Stimulated activated CD4-positive, alpha-beta T cell treated with anti-CD3 and anti-CD28 coated beads, Interleukin-12 subunit alpha, Interleukin-12 subunit beta, amount 100 ng/mL, for 48 hours (primary cell): Measurements from ENCODE around the gene RIPOR3.
"Not testable (repeated sequence)": the region's sequence is repeated elsewhere in the genome, so short reads cannot be mapped to it uniquely, and the experiment has no call there.

Source experiments
- DNase-seq, 3 donors: peaks; one replicate each; pipeline ENCODE4 v3.0.0-alpha.2; 2020; ENCODE audit warnings: low read depth in 2 of 3, low spot score in 1 of 3

The RIPOR3 gene

DNA sequence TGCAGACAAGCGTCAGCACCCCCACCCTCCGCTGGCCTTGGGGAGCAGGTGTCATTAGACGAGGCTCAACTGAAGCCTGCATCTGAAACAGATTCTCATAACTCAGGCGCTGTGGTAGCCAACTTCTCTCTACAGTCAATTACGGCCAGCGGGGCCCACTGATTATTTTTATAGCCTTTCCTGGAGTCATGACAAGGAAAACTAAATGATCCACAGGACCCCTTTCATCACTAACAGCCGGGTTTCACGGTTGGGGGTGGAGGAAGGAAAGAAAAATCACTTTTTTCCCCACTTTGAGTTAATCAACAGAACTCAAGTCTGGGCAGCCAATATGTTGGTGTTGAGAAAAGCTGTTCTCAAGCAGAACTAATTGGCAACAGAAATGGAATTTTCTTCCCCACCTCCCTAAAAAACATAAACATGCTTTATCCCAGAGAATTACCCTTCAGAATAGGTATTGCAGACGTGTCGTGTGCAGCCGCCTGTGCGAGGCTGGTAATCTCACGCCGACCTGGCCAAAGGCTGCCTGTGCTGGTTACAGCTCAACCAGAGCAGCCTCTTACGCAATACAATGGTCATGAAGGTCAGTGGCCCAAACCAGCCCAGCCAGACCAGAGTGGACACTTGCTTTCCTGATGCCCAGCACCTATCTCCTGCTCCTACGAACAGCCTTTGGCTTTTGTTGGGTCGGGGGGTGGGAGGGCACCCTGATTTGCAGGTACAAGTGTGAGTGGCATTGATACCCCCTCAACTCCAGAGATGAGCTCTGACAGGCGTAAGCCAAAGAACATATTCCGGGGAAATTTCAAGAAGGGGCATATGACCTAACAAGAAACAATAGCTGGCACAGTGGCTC lies 11.0 kb downstream of the RIPOR3 start:
- no peak for DNase-seq

DNA sequence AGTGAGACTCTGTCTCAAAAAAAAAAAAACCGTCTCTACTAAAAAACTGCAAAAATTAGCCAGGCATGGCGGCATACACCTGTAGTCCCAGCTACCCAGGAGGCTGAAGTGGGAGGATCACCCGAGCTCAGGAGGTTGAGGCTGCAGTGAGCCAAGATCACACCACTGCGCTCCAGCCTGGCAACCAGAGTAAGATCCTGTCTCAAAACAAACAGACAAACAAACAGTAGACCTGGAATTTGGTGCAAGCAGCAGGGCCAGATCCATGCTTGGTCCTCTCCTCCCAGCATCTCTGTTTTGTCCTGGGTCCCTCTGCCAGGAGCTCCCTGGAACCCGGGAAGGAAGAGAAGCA lies 11.6 kb downstream of the RIPOR3 start:
- no peak for DNase-seq

DNA sequence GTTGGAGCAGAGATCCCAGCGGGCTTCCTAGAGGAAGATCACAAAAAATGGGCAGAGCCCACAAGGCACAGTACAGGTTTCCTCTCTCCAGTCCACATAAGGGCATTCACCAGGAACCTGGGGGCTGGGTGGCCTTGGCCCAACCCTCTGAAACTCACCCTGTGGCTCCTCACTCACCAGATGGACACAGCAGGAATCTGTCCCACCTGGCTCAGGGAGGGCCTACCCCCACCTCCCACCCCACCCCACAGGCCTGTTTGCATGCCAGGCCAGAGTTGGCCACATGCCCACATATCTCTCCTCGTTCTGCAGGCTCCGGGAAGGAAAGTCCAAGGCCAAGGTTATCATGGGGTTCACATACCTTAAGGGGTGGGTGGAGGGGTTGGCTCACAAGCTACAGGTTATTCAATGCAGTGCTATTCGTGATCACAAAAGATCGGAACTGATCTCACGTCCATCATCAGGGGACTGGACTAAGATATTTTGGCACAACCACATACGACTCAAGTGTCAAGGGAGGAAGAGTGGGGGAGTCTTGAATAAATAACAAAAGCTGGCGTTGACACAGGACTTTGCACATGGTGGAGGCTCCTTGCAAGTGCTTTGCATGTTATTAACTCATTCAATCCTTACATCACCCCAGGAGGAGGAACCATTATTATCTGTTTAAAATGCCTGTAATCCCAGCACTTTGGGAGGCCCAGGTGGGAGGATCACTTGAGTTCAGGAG lies 13.0 kb downstream of the RIPOR3 start:
- DNase-seq, result no peak

DNA sequence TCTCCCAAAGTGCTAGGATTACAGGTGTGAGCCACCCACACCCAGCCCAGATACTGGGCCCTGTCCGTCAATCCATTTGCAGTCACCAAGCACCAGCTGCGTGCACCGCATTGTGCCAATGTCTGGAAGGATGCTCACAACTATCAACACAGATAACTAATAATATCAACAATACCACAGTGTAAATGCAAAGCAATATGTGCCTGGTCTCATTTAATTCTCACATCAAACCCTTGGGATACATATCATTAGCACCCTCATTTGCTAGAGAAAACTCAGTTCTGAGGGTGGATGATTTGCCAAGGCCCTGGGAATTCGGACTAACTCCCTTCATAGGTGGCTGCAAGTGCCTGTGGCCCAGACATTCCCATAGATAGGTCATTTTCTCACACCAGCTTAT lies 14.5 kb downstream of the RIPOR3 start:
- no peak for DNase-seq

DNA sequence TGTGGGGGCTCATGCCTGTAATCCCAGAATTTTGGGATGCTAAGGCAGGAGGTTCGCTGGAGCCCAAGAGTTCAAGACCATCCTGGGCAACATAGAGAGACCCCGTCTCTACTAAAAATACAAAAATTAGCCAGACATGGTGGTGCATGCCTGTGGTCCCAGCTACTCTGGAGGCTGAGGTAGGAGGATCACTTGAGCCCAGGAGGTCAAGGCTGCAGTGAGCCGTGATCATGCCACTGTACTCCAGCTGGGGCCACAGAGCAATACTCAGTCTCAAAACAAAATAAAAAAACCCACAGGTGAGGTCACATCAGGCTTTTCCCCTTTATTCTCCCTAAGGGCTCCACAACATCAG lies 15.0 kb downstream of the RIPOR3 start:
- not testable (repeated sequence) for DNase-seq

DNA sequence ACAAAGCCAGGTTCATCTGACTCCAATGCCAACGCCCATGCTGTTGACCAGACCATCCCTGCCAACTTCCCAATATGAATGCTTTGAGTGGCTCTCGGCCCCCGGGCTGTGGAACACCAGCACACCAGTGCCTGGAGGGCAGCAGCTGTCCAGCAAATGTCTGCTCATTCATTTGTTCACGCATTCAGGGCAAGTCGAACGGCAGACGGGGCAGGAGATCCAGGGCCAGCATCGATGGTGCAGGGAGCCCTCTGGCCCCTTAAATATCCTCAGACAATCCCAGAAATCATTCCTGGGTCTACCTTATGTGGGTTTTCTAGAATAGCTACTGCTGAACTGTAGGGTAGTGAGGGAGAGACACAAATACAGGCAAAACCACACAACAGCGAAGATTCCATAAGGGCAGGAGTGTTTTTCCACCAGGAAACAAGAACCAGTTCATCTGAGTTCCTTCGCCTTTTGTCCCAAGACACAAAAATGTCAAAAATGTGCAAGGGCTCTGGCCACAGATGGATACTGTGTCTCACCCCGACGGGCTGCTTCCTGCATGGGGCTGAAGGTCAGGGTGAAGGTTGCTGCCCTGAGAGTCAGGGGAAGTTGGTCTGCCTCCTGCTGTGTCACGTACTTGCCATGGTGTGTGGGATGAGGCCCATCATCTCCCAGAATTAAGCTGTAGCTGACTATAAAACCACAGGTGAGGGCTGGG lies 15.5 kb downstream of the RIPOR3 start:
- DNase-seq, result no peak

DNA sequence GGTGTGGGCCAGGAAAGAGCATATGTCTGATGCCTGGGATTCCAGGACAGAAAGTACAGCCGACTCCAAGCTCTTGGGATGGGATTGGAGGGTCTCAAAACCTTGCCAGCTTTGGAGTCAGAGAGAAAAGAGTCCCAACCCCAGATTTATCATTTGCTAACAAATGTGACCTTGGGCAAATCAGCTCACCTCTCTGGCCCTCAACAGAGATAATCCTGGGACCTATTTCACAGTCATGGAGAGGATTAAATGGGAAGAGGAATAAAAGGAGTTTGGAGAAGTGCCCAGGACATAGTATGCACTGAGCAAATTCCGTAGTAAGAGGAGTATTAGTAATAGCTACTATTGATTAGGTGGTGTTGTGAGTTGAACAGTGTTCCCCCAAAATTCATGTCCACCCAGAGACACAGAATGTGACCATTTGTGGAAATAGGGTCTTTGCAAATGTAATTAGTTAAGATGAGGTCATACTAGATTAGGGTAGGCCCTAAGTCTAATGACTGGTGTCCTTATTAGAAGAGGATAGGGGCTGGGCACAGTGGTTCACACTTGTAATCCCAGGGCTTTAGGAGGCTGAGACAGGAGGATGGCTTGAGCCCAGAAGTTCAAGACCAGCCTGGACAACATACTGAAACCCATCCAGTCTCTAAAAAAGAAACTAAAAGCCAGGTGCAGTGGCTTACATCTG lies 17.1 kb downstream of the RIPOR3 start:
- DNase-seq, result no peak

DNA sequence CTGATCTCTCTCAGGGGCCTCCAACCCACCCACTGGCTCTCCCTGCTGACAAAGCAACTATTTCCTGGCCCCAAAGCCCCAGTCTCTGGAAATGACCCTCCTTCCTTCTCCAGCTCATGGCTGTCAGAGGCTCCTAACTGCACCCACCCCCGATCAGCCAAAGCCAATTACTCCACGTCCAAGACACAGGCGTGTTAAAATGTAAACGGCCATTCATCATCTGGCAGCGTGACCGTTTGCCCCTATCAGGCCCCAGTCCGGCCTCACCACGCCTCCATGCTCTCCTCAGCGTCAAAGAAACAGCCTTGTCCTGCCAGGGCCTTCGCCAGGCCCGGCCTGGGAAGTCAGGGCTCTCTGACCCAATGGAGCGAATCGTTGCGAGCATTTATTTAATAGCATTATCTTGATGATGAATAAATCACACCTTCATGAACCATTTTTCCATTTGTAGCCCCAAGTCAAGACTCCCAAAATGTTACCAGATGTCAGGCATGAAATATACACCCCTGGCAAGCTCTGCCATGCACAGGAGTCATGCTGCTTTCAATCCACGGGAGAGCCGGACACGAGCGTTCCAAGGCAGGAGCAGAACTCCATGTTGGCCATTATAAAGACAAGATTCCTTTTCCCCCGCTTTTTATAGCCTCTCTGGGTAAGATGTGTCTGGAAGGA lies 17.7 kb downstream of the RIPOR3 start:
- no peak for DNase-seq

DNA sequence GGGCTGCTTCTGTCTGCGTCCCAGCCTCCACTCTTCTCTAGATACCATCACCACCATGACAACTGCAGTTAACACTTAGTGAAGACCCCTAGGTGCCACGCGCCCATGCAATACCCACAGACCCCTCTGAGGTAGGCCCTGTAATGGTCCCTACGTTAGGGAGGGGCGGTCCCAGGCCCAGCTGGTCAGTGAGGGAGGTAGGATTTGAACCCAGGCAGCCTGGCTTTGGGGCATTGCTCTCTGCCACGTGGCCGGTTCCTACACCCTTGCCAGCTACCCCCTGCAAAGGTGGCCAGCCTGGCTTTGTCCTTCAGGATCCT lies 18.2 kb downstream of the RIPOR3 start:
- no peak for DNase-seq

DNA sequence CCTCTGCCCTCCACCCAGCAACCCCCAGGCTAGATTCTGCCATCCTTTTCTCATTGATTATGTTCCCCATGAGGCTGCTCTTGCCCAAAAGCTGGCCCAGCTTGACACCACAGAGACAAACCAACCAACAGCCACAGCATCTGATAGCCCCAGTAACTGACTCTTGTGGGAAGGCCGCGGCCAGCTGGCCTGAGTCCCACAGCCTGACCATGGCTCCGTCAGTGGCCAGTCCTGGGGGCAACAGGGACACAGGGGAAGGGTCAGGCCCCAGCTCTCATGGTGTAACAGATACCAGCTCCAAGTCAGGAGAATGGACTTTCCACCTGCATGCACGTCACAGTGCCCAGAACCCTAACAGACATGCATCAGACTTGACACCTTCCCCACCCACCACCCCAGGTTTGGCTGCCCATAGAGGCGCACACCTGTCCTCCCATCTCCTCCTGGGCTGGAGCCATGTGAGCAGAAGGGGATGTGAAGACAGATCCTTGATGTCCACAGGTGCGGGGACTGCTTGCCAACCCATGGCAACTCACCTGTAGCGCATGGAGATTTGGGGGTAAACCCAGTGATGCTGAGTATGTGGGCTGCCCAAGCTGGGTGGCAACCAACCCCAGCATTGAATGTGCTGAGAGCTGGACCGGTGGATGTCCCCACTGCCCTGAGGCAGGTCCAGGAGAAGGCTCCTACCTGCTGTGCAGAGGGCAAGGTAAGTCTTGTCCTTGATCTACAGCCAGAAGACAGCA lies 18.8 kb downstream of the RIPOR3 start:
- no peak for DNase-seq

DNA sequence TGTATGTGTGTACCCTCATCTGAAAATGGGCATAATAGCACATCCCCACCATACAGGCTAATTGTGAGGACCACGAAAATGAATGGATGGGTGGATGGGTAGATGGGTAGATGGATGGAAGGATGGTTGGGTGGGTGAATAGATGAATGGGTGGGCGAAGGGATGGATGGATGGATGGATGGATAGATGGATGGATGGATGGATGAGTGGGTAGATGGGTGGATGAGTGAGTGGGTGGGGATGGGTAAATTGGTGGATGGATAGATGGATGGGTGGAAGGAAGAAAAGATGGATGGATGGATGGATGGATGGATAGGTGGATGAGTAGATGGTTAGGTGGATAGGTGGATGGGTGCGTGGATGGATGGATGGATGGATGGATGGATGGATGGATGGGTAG lies 19.7 kb downstream of the RIPOR3 start:
- no peak for DNase-seq

DNA sequence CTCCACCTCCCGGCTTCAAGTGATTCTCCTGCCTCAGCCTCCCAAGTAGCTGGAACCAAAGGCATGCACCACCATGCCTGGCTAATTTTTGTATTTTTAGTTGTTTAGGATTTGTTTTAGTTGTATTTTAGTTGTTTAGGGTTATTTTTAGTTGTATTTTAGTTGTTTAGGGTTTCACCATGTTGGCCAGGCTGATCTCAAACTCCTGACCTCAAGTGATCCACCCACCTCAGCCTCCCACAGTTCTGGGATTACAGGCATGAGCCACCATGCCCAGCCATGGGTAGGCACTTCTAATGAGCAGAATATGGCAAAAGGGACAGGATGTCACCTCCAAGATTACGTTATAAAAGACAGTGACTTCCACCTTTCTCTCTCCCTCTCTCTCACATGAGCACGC lies 20.3 kb downstream of the RIPOR3 start:
- not testable (repeated sequence) for DNase-seq

DNA sequence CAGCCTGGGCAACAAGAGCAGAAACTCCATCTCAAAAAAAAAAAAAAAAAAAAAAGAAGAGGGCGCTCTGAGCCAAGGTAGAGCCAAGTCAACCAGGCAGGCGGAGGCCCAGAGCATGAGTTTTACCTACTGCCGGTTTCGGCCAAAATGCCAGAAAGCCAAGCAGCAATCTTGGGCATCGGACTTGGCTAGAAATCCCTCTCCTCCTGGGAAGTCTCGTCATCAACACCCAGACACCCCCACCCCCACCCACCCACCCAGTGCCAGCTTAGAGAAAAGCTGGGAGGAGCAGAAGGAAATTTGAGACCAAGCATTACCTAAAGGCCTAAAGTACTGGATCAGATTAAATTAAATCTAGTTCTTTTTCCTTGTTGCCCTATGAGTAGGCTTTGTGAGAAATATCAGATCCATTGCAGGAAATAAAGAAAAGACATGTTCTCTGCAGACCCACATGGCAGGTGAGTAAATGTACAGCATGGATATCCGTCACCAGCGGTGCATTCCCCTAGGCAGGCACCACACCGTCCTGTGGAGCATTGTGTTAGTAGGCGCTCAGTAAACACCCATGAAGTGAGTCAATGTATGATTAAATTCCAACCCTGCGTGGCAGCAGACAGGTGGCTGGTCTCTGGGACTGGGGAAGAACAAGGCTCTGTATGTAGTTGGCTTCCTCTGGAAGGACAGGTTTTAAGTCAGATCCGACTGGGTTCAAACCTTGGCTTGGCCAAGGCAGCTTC lies 21.0 kb downstream of the RIPOR3 start:
- DNase-seq, result no peak

DNA sequence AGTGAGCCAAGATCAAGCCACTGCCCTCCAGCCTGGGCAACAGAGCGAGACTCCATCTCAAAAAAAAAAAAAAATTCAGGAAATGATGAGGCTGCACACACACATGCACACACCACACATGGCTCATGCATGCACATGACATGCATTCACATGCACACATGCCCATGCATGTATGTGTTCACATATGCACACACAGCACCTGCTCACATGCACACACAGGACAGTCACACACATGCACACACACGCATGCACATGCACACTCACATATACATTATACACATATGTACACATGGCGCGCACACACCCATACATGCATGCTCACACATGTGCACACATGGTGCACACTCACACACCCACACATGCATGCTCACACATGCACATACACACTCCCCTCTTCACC lies 22.5 kb downstream of the RIPOR3 start:
- DNase-seq, result no peak

DNA sequence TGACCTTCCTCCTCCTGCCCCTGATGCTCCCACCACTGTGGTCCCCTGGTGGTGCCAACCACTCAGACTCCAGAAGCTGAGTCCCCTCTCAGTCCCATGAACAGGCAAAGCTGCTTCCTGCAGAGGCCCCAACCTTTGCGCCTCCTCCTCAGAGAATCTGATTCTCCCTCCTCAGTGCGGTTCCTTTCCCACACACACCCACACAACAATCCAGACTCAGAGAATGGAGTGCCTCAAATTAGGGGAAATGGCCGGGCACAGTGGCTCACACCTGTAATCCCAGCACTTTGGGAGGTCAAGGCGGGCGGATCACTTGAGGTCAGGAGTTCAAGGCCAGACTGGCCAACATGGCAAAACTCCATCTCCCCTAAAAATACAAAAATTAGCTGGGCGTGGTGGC lies 23.0 kb downstream of the RIPOR3 start:
- DNase-seq, result no peak

DNA sequence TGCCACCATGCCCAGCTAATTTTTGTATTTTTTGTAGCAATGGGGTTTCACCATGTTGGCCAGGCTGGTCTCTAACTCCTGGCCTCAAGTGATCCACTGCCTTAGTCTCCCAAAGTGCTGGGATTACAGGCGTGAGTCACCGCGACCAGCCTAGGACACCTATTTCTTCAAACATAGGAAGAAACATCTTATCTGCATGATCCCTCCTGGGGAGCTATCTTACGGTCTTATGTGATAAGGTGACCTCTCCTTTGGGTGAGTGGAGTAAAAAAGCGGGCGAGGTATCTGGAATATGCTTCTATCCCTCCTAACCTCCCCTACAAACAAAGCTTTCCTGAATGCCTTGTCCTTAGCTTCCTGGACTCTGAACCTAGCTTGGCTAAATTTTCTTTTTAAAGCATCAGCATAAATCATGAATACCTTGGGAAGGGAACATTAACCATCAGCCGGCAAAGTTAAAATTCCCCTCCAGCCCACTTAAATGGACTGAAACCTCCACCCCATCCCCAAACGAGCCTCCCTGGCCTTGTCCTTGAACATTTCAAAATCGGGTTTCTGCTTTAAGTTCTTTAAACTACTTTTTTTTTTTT lies 24.5 kb downstream of the RIPOR3 start:
- DNase-seq, result no peak

DNA sequence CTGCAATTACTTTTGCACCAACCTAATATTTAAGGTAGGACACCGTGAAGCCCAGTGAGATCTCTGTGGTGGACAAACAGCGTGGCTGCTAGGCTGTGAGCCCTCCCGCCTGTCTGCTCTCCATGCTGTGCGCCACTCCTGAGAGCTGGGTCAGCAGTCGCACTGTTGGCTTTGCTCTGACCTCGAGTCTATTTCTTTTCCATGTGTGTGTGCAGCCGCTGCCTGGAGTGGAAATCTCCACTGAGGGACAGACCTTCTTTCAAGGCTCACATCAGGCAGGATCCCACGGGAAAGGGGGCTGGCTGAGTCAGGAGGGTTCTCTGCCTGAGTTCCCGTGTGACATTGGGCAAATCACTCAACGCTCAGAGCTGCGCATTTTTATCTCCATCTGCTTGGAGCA lies 27.1 kb downstream of the RIPOR3 start:
- DNase-seq, result no peak

DNA sequence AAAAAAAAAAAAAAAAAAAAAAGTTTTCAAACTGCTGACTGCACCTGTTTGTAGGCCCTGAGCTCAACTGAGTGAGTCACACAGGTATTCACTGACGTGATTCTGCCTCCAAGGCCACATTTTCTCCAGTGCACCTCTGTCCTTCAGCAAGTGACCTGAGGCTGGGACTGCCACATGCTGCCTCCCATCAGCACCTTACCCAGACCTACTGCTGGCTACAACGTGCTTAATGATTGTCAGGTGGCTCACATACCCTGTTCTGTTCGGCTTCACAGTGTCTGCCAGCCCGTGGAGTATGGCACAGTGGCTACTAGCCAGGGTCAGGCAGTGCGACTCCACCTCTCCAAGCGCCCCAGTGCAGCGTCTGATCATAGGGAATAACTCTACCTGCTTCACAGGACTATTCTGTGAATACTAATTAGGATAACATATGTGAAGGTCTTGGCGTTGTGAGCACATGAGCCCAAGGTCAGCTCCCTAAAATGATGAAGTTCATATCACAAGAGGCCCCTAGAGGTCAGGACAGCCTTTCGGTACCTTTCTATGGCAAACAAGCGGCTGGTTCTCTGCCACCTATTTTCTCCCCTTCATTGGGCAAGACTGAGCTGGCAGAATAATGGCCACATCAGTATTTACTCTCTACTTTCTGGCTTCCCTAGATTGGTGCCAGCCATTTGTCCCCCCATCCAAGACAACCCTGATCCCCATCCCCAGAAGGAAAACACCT lies 28.1 kb downstream of the RIPOR3 start:
- DNase-seq, result no peak
